ENCODE data around the gene PTDSS2. TPM values are rescaled to one million over a fixed set of nuclear protein-coding genes. Genes with fewer than 3 reads are reported as not detected.

Gene PTDSS2
- total RNA-seq, 2 experiments from 2014 or later = 14.8 to 18.8 TPM

- H3K36me3 Mint-ChIP-seq (ENCODE audit: low read depth) = no peaks in the 10 kb centered on the region
- intact Hi-C loops (cut with DNase I, micrococcal nuclease) = loop anchor here in 1 of 2 experiments (5.0 kb wide), 1 partner anchor 182 kb away; no protein-coding TSS in a partner anchor
- no peak for ATAC-seq
- ChIA-PET POLR2A (no interaction called here), CTCF (no interaction called here)
- H3K4me1 Mint-ChIP-seq = peaks cover 13% of the 10 kb centered on the region
- no peaks in the 10 kb centered on the region for H3K27me3 Mint-ChIP-seq
- no peaks in the 10 kb centered on the region for H3K9me3 Mint-ChIP-seq (ENCODE audit: low read depth)
- DNase-seq = no peak
- no peak overlapping the region for H3K4me3 Mint-ChIP-seq
- H3K27ac Mint-ChIP-seq = no peak overlapping the region
Observed at GRCh38 chr11:539971-540481, 89.9 kb downstream of the PTDSS2 start.

Other genes with a start within 250 kb of the PTDSS2 start
- 10 to 100 TPM; 45.5 to 49.4 TPM for gene BET1L, start 242.9 kb upstream of the PTDSS2 start, total RNA-seq
- gene RIC8A, start 242.6 kb upstream of the PTDSS2 start, total RNA-seq = 100 to 1,000 TPM; 104 to 124 TPM
- gene SIRT3, start 213.9 kb upstream of the PTDSS2 start, total RNA-seq = 10 to 100 TPM; 19.6 to 23.3 TPM
- gene PSMD13, start 213.3 kb upstream of the PTDSS2 start, total RNA-seq = 100 to 1,000 TPM; 134 to 212 TPM
- under 1 TPM; 0.32 to 0.57 TPM for gene NLRP6, start 171.9 kb upstream of the PTDSS2 start, total RNA-seq
- gene PGGHG, start 161.2 kb upstream of the PTDSS2 start, total RNA-seq = 10 to 100 TPM; 73.4 to 82.3 TPM
- not detected for gene IFITM5, start 150.8 kb upstream of the PTDSS2 start, total RNA-seq
- 100 to 1,000 TPM; 451 to 474 TPM for gene IFITM2, start 142.5 kb upstream of the PTDSS2 start, total RNA-seq
- gene IFITM1, start 136.2 kb upstream of the PTDSS2 start, total RNA-seq = 100 to 1,000 TPM; 248 to 285 TPM
- 100 to 1,000 TPM in 1 of 2 experiments, 10 to 100 TPM in 1; 77.5 to 122 TPM for gene IFITM3, start 129.4 kb upstream of the PTDSS2 start, total RNA-seq
- 1 to 10 TPM; 3.8 to 6.6 TPM for gene B4GALNT4, start 80.8 kb upstream of the PTDSS2 start, total RNA-seq
- gene PKP3, start 56.1 kb upstream of the PTDSS2 start, total RNA-seq = under 1 TPM; 0.07 to 0.18 TPM
- gene SIGIRR, start 35.3 kb upstream of the PTDSS2 start, total RNA-seq = 10 to 100 TPM; 33.0 to 34.9 TPM
- gene ANO9, start 8.3 kb upstream of the PTDSS2 start, total RNA-seq = 10 to 100 TPM; 31.7 to 38.8 TPM
- gene RNH1, start 57.0 kb downstream of the PTDSS2 start, total RNA-seq = 100 to 1,000 TPM; 111 to 116 TPM
- gene HRAS, start 85.3 kb downstream of the PTDSS2 start, total RNA-seq = 10 to 100 TPM; 26.8 to 41.9 TPM
- under 1 TPM; 0.96 to 0.98 TPM for gene LRRC56, start 87.2 kb downstream of the PTDSS2 start, total RNA-seq
- 1 to 10 TPM; 2.7 to 4.9 TPM for gene LMNTD2, start 110.5 kb downstream of the PTDSS2 start, total RNA-seq
- gene RASSF7, start 110.7 kb downstream of the PTDSS2 start, total RNA-seq = 10 to 100 TPM; 16.8 TPM
- 10 to 100 TPM; 40.0 to 44.5 TPM for gene PHRF1, start 126.2 kb downstream of the PTDSS2 start, total RNA-seq
- gene IRF7, start 165.7 kb downstream of the PTDSS2 start, total RNA-seq = 10 to 100 TPM; 57.1 to 62.6 TPM
- not detected for gene CDHR5, start 174.7 kb downstream of the PTDSS2 start, total RNA-seq
- gene SCT, start 176.9 kb downstream of the PTDSS2 start, total RNA-seq = not detected
- gene DRD4, start 187.0 kb downstream of the PTDSS2 start, total RNA-seq = under 1 TPM; 0.30 to 0.47 TPM
- gene DEAF1, start 244.9 kb downstream of the PTDSS2 start, total RNA-seq = 10 to 100 TPM; 47.4 to 56.6 TPM
- 10 to 100 TPM; 11.4 to 11.9 TPM for gene TMEM80, start 245.5 kb downstream of the PTDSS2 start, total RNA-seq

Measured in activated CD4-positive, alpha-beta T cell treated with anti-CD3 and anti-CD28 coated beads for 36 hours (primary cell).